Liver (tissue), 3 donors: Measurements from ENCODE around the gene THBD.

ENCODE experiments used
- CTCF ChIP-seq: fragments of 150-350 bp; IDR thresholded peaks from 2 replicates; pipeline ENCODE4 v1.5.1; 2017; ENCODE audit warnings: improper control_type of control experiment, low read depth, low read length; ENCODE audit not compliant: missing input control
- FOXA1 ChIP-seq: IDR thresholded peaks from 2 replicates; pipeline ENCODE4 v1.6.1; 2016; ENCODE audit warnings: antibody characterized with exemption
- GABPA ChIP-seq, 2 donors: IDR thresholded peaks in 1 of 2; conservative IDR thresholded peaks in 1 of 2; 2 replicates each; pipeline ENCODE4 v1.6.1; 2016; ENCODE audit warnings: antibody characterized with exemption in 2 of 2, mild to moderate bottlenecking in 1 of 2, moderate library complexity in 1 of 2
- HNF4G ChIP-seq: IDR thresholded peaks from 2 replicates; pipeline ENCODE4 v1.6.1; 2016; ENCODE audit warnings: antibody characterized with exemption
- JUND ChIP-seq, 2 donors: IDR thresholded peaks; 2 replicates each; pipeline ENCODE4 v1.6.1; 2016; ENCODE audit warnings: antibody characterized with exemption in 2 of 2
- RAD21 ChIP-seq, 2 donors: IDR thresholded peaks; 2 replicates each; pipeline ENCODE4 v1.6.1; 2016; ENCODE audit warnings: antibody characterized with exemption in 2 of 2, mild to moderate bottlenecking in 2 of 2
- REST ChIP-seq: IDR thresholded peaks from 2 replicates; pipeline ENCODE4 v1.6.1; 2016; ENCODE audit warnings: antibody characterized with exemption, mild to moderate bottlenecking
- SP1 ChIP-seq: IDR thresholded peaks from 2 replicates; pipeline ENCODE4 v1.6.1; 2018; ENCODE audit warnings: antibody characterized with exemption, mild to moderate bottlenecking
- TAF1 ChIP-seq: conservative IDR thresholded peaks from 2 replicates; pipeline ENCODE4 v1.6.1; 2016; ENCODE audit warnings: antibody characterized with exemption, mild to moderate bottlenecking
- YY1 ChIP-seq: IDR thresholded peaks from 2 replicates; pipeline ENCODE4 v1.6.1; 2016; ENCODE audit warnings: antibody characterized with exemption, mild to moderate bottlenecking
- TF ChIP-seq, protein P1 (sequence below): IDR thresholded peaks from 2 replicates; pipeline ENCODE4 v1.6.1; 2016; ENCODE audit warnings: antibody characterized with exemption
- TF ChIP-seq, protein P2 (sequence below): IDR thresholded peaks from 2 replicates; pipeline ENCODE4 v1.6.1; 2016; ENCODE audit warnings: antibody characterized with exemption
- donor health status: healthy.
- donor health status: healthy.

GRCh38 chr20:23066772-23067171 lies 17.3 kb upstream of the THBD start:
- TF ChIP-seq GABPA (IDR thresholded peaks at IDR 0.05 in 1 of 2, conservative IDR thresholded peaks at IDR 0.05 in 1 of 2) (no peak), CTCF (no peak), TAF1 (no peak), JUND (IDR thresholded peaks at IDR 0.05) (no peak), YY1 (no peak), HNF4G (no peak), FOXA1 (no peak), REST (no peak), SP1 (no peak), RAD21 (IDR thresholded peaks at IDR 0.05) (no peak)
- TF ChIP-seq, protein P1, sequence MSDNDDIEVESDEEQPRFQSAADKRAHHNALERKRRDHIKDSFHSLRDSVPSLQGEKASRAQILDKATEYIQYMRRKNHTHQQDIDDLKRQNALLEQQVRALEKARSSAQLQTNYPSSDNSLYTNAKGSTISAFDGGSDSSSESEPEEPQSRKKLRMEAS = no peak
- TF ChIP-seq, protein P2, sequence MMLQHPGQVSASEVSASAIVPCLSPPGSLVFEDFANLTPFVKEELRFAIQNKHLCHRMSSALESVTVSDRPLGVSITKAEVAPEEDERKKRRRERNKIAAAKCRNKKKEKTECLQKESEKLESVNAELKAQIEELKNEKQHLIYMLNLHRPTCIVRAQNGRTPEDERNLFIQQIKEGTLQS = no peak
